ENCODE measurements around the gene DOCK3.
"Not testable (repeated sequence)": the region's sequence is repeated elsewhere in the genome, so short reads cannot be mapped to it uniquely, and the experiment has no call there.

Gene DOCK3

GRCh38 chr3:51221959-51222358 lies 547.2 kb downstream of the DOCK3 start:
- no peak for DNase-seq (ENCODE audit: low read depth)

- DNase-seq (ENCODE audit: low read depth), result no peak
Observed at GRCh38 chr3:51224283-51224682, 549.6 kb downstream of the DOCK3 start.

DNA sequence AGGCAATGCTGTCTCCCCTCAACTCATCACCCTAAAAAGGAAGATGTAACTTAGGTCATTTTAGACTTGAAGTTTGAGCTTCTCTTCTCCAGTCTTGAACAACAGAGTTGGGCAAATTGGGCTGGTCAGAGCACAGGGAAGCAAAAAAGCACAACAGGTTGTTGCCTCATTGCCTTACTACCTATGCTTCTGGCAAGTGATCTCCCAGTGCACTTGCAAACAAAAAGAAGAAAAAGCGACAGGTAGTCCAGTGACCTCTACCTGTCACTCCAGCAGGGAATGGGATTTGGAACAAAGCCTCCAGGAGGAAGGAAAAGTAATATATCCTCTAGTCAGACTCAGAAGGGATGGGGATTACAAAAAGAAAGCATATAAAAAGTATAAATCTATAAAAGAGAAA lies 550.1 kb downstream of the DOCK3 start:
- DNase-seq (ENCODE audit: low read depth), result no peak

GRCh38 chr3:51242939-51243338 lies 568.2 kb downstream of the DOCK3 start:
- DNase-seq (ENCODE audit: low read depth), result no peak

GRCh38 chr3:51243924-51244323 lies 569.2 kb downstream of the DOCK3 start:
- DNase-seq (ENCODE audit: low read depth), result no peak

- peak; percentile 1 for DNase-seq (ENCODE audit: low read depth)
Observed at GRCh38 chr3:51245867-51246266, 571.1 kb downstream of the DOCK3 start.

GRCh38 chr3:51257870-51258269 lies 583.1 kb downstream of the DOCK3 start:
- no peak for DNase-seq (ENCODE audit: low read depth)

- not testable (repeated sequence) for DNase-seq (ENCODE audit: low read depth)
Observed at GRCh38 chr3:51264166-51264565, 589.4 kb downstream of the DOCK3 start.

DNA sequence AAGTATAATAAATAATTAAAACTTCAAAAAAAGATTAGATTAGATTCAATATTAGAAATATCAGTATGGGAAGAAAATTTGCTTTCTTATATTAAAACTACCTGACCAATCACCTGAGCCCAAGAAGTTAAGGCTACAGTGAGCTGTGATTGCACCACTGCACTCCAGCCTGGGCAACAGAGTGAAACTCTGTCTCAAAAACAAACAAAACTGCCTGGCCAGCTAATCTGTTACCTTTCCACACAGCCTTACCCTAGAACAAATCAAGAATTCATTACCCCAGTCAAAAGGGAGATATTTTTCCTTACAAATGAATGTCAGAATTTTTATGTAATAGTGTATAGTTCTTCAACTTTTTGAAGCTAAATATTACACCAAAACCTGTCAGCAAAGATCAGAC lies 593.4 kb downstream of the DOCK3 start:
- DNase-seq (ENCODE audit: low read depth), result no peak

DNA sequence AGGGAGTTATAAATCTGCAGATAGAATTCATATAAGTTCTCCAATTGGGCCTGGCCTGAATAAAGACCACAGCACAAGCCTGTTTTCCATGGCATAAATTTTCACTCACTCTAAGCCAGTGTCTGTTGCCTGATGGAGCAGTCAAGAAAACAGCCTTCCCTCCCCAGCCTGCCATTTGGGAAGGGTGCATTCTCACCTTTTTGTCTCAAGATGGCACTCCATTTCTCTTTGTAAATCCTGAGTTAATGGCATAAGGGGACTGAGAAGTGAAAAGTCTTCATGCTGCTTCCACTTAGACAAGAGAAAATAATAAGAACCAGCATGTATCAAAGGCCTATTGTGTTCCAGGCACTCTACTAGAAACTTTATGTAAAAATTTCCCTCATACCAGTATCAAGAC lies 594.7 kb downstream of the DOCK3 start:
- no peak for DNase-seq (ENCODE audit: low read depth)

- no peak for DNase-seq (ENCODE audit: low read depth)
Observed at GRCh38 chr3:51270559-51270958, 595.8 kb downstream of the DOCK3 start.

DNA sequence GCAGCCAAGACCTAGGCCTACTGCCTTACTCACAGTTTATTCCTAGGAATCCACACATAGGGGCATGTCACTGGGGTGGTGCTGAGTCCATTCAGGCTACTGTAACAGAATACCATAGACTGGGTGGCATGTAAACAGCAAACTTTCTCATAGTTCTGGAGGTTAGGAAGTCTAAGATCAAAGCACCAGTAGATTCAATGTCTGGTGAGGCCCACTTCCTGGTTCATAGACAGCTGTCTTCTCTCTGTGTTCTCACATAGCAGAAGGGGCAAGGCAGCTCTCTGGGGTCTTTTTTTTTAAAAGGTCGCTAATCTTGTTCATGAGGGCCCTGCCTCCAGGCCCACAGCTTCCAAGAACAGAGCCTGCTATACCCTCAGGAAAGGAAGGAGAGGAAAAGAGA lies 596.4 kb downstream of the DOCK3 start:
- no peak for DNase-seq (ENCODE audit: low read depth)

GRCh38 chr3:51274052-51274451 lies 599.3 kb downstream of the DOCK3 start:
- no peak for DNase-seq (ENCODE audit: low read depth)

GRCh38 chr3:51275111-51275805 lies 600.5 kb downstream of the DOCK3 start:
- no peak for DNase-seq (ENCODE audit: low read depth)

DNA sequence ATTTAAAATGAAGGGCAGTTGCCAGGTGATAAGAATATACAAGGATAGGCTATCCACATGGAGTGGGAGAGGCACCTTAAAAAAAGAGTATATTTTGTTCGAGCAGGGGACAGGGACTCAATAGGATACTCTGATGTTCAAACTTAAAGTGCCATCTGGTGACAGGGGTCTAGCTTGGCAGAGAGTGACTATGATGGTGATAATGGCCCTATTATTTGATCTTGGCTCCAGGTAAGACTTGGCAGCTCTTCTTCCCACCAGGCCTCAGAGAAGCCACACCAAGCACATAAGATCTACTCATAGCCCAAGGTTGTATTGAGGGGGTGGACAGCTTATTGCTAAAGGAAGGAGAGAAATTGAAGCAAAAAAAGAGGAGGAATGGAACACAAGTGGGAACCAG lies 601.3 kb downstream of the DOCK3 start:
- no peak for DNase-seq (ENCODE audit: low read depth)

GRCh38 chr3:51279448-51279847 lies 604.7 kb downstream of the DOCK3 start:
- no peak for DNase-seq (ENCODE audit: low read depth)

DNA sequence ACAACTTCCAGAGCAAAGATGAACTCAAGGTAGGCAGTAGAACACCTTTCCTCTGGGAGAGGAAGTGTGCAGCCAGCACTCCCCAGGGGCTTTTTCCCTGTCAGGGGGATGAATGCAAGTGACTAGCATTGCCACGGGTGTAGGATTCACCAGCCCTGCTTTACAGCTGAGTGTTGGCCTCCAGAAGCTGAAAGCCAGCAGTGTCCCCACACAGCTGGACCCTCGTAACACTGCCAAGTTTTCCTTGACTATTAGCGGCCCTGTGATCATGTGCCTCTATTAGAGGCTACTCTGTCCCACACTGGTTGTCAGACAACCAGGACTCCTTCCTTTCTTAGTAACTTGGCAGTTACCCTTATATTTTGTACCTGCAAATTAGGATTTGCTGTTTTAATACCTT lies 605.4 kb downstream of the DOCK3 start:
- no peak for DNase-seq (ENCODE audit: low read depth)

DNA sequence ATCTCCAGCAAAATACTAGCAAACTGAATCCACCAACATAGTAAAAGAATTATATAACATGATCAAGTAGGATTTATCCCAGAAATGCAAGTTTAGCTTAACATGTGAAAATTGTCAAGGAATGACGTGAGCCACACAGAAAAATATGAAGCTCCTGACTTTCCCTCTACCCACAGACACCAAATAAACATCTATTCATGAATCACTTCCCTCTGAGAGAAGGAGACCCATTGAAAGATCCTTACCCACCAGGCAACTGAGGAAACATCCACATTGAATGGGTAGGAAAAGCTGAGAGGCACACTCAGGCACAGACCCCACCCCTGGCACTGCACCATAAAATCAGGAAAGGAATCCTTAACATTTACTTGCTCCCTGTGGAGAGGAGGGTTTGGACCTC lies 608.2 kb downstream of the DOCK3 start:
- DNase-seq (ENCODE audit: low read depth), result no peak

- no peak for DNase-seq (ENCODE audit: low read depth)
Observed at GRCh38 chr3:51283421-51283820, 608.7 kb downstream of the DOCK3 start.

- DNase-seq (ENCODE audit: low read depth), result no peak
Observed at GRCh38 chr3:51295625-51296024, 620.9 kb downstream of the DOCK3 start.

DNA sequence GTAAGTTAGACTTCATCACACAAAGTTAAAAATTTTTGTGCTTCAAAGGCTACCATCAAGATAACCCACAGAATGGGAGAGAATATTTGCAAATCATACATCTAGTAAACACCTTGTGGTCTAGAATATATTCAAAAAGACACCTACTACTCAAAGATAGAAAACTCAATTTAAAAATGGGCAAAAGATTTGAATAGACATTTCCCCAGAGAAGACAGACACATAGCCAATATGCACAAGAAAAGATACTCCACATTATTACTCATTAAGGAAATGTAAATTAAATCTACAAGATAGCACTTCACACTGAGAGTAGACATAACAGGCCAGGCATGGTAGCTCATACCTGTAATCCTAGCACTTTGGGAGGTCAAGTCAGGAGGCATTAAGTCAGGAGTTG lies 622.6 kb downstream of the DOCK3 start:
- no peak for DNase-seq (ENCODE audit: low read depth)

GRCh38 chr3:51304230-51304629 lies 629.5 kb downstream of the DOCK3 start:
- no peak for DNase-seq (ENCODE audit: low read depth)

DNA sequence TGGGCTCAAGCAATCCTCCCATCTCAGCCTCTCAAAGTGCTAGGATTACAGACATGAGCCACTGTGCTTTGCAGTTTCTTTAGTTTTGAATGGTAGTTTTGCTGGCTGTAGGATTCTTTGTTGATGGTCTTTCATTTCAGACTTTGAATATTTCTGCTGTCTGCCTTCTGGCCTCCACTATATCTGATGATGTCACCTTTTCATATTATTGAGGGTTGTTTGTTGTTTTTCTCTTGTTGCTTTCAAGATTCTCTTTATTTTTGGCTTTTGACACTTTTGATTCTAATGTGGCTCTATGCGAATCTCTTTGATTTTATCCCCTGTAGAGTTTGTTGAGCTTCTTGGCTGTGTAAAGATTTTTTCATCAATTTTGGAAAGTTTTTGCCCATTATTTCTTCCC lies 631.4 kb downstream of the DOCK3 start:
- no peak for DNase-seq (ENCODE audit: low read depth)

- DNase-seq (ENCODE audit: low read depth), result no peak
Observed at GRCh38 chr3:51307458-51307857, 632.7 kb downstream of the DOCK3 start.
